Activated effector memory CD4-positive, alpha-beta T cell treated with Interleukin-2 at 50 U/mL for 16 hours (primary cell): ENCODE results near the gene NFAM1.

Experiments
- DNase-seq: peaks from one replicate; pipeline ENCODE4 v3.0.0-alpha.2; 2020

Gene NFAM1, protein sequence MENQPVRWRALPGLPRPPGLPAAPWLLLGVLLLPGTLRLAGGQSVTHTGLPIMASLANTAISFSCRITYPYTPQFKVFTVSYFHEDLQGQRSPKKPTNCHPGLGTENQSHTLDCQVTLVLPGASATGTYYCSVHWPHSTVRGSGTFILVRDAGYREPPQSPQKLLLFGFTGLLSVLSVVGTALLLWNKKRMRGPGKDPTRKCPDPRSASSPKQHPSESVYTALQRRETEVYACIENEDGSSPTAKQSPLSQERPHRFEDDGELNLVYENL

DNA sequence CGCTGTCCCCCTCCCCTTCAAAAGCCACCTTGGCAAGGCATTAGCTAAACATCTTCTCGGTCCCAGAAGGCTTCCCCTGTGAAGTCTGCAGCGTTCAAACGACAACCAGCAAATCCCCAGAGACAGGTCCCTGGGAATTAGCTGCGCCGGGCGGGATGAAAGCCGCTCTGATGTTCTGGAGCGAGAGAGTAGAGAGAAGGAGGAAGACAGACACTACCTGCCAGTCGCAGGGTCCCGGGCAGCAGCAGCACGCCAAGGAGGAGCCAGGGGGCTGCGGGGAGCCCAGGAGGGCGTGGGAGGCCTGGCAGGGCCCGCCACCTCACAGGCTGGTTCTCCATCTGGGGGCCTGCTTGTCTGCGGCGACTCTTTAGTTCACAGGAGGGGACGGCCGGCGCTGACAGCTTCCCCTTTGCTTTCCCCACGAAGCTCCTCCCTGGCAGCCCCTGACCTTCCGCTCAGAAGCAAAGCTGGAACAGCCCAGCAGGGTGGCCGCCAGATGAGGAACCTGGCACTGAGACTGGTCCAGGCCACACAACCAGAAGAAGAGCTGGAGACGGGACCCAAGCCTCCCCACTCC lies at the start of gene NFAM1:
NFAM1 (minus strand) TSS at position 384 of the 577 bp plus-strand sequence; CDS start at position 338, 46 bp downstream.
- DNase-seq, result no peak

DNA sequence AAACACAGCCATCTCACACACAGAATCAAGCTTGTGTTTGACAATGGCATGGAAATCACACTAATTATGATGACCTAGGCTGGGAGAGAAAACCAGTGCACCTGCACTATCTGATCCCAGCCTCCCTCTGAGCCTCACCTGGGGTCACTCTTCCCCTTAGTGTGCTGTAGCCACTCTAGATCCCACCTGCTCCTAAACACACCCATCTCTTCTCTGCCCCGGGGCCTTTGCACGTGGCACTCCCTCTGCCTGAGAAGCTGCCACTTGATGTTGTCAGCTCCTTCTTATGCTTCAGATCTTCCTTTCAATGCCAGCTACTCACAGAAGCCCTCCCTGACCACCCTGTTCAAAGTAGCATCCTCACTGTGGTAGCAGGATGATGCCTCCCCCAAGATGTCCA lies 42.9 kb upstream of the NFAM1 start:
- DNase-seq, result no peak

DNA sequence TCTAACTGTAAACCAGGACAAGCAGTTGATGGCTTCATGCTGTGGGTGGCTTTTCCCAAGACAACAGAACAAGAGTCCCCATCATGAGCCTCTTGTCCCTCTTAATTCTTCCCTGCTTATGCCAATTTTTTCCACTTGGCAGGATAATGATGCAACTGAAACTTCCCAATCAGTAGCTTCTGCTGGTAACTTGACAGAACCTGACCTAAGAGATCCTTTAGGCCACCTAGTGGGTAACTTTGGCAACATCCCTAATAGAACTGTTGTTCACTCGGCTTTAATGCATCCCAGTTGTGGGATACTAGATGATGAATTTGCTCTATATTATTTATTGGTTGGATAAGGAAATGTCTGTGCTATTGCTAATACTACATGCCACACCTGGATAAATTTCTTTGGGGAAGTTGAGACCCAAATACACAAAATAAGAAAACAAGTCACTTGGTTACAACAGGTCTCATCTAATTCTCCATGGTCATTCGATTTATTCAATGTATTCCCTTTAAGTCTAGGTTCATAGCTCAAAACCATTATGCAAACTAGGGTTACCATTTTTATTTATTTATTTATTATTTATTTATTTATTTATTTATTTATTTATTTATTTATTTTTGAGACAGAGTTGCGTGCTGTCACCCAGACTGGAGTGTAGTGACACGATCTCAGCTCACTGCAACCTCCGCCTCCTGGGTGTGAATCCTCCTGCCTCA lies 41.4 kb upstream of the NFAM1 start:
- DNase-seq, result no peak

DNA sequence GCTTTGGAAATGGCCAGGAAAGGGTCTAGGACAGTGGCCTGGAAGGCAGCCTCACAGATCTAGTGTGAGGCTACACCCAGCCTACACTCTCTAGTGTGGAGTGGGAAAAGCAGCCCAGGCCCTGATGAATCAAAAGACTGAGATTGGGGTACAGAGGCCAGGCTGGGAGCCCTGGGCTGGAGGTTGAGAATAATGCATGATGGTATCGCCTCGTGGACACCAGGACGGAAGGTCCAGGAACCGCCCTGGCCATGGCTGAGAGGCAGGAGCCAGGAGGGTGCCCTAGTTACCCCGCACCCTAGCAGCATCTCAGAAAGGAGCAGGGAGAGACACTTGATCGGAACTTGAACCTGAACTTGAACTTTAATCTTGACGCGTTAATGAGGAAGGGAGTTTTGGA lies 40.5 kb upstream of the NFAM1 start:
- no peak for DNase-seq

DNA sequence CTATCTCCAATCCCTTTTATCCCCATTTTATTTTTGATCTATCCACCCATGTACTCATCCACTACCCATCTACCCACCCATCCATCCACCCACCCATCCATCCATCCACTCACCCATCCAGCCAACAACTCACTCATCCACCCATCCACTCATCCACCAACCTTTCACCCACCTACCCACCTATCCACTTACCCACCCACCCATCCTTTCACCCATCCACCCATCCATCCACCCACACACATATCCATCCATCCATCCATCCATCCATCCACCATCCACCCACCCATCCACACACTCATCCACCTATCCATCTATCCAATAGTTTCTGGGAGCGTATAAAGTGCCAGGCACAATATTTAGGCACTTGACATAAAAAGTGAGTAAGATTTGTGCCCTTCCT lies 39.2 kb upstream of the NFAM1 start:
- DNase-seq, result no peak

DNA sequence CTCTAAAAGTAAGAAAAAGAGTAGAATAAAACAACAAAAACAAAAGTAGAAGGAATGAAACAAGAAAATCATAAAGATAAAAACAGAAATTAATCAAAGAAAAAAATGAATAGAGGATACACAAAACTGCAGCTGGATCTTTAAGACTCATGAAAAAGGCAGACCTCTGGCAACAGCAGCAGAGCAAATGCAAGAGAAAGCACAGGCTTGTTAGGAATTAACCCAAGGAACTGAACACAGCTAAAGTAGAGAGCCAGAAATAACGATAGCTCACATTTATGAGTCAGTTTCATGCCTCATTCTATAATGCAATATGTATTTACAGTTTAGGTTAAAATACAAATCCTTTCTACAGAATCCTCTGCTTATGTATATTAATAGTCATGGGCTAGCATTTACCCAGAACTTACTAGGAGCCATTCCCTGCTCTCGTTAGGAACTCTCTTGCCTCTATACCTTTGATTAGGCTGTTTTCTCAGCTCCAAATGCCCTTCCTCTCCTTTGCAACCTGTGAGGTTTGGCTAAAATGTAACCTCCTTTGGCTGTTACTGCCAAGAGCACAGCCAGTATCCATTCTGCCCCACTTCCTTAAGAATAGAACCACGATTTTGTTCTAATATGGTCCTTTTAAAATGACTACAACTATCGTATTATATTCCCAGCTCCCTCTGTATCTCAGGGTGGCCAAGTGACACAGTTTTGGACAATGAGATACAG lies 38.3 kb upstream of the NFAM1 start:
- DNase-seq, result no peak

DNA sequence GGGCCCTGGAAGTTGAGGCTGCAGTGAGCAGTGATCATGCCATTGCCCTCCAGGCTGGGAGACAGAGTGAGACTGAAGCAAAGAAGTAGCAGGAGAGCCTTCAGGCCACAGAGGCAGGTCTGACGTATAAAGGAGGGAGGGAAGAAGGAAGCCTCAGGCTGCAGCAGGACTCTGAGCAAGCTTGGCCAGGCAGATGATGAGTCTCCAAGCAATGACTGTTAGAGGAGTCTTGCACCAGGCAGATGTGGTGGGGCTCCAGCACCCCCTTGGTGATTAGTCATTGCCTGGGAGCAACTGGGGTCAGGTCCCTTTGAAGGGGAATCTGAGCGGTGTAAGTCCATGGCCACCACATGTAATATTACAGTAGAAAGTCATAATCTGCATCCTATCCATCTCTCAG lies 36.6 kb upstream of the NFAM1 start:
- no peak for DNase-seq

DNA sequence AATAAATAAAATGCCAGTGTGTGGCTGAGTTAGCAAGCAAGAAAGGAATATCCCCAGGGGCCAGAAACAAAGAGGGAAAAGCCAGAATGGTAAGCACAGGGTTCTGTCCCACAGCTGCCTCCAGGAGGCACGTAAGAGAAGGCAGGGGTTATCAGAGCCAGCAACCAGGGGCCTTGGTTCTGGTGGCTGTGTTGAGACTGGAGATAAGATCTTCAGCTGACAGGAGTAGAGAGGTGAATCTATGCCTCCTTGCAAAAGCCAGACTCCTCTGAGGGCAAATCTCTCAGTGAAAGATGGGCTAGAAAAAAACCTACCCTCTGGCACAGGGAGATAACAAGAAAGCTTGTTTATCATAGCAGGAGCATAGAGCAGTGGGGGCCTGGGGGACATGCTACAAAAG lies 29.8 kb upstream of the NFAM1 start:
- DNase-seq, result no peak

DNA sequence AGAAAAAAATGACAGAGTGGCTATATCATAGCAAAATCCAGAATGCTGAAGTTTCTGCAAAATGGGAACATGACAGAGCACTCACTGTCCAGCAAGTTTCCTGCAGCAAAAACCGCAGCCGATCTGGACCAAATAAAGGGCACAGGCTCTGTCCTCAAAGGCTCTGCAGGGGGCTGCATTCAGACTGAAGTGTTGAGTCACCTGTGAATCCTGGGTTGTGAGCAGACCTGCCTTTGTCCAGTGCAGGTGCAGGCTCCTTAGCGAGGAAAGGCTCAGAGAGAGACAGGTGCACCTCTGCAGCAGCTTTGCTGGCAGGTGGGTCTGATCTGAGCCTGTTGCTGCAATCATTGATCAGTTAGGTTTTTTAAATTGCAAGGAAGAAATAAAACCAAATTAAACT lies 29.3 kb upstream of the NFAM1 start:
- DNase-seq, result no peak

DNA sequence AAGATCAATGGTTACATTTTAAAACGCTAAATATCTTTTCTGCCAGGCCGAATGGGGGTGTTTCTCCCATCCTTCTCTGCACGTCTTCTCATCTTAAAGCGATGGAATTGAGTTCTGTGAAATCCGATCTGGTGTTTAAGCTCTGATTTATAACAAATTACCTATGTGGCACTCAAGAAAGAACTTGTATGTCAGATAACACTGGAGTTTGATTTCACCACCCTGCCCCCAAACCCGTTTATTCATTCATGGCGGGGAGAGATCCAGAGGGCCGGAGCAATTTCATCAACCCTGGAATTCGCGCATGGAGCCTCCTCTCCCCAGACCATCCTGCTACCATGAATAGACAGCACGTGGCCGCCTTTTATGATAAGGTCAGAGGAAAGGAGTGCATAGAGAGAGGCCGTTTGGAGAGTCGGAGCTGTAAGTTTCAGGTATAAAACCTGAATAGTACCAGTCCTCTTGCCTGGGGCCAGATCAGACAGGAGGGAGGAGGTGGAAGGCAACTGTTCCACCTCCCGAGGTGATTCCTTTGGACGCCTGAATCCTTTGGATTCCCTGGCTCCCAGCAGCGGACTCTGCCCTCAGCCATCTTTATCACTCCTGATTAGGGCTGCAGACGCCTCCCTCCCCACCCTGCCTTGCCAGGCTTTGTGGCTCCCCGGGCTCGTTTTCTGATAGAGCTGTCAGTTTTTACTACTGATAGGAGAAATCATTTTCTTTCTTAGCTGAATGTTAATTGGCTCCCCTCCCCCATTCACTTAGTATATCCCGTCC lies 27.3 kb upstream of the NFAM1 start:
- no peak for DNase-seq

DNA sequence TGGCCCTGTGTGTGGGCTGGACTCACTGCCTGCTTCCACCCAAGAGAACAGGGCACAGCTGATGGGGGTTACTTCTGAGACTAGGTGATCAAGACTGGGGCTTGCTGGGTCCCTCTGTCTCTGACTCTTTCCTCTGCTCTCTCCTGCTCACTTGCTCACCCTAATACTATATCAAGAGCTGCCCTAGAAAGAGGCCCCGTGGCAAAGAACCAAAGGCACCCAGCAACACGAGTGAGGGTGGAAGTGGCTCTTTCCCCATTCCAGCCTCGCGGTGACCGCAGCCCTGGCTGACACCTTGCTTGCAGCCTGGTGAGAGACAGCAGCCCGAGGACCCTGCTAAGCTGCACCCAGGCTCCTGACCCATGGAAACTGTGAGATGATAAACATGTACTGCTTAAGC lies 20.7 kb upstream of the NFAM1 start:
- DNase-seq, result no peak

DNA sequence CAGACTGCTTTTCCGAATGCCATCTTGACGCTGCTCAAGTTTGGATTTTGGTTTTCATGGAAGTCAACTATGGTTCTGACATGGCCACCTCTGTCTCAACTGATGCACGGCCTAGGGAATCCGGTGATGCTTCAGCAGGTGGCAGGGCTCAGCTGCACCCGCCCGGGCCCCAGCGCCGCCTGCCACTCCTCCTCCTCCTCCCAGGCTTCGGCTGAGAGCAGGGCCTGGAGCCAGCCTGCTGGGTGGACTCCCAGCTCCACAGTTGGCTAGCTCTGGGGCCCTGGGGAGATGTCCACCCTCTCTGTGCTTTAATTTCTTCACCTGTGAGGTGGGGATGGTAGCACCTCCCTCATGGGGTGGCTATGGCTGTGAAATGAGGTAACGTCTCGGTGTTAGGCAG lies 20.3 kb upstream of the NFAM1 start:
- DNase-seq, result no peak

DNA sequence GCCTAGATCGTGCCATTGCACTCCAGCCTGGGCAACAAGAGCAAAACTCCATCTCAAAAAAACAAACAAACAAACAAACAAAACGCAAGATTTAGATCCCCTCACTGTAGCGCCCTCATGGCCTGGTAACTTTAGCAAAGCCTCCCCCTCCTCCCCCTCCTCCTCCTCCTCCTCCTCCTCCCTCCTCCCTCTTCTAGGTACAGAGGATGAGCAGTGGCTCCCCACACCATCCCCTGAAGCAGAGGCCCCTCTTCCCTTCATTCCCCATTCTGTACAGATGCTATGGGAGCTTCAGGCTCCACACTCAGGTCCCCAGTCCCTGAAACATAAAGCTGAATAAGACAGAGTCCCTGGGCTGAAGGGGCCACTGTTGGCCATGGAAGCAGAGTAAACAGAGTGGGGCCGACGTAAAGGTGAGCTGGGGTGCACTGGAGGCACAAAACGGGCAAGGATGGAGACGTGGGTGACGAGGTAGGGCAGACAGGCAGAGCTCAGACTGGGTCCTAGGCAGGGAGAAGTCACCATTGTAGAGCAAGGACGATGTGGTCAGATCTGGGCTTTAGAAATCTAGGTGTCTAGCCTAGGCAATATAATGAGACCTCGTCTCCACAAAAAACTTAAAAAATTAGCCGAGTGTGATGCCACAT lies 19.4 kb upstream of the NFAM1 start:
- DNase-seq, result no peak

DNA sequence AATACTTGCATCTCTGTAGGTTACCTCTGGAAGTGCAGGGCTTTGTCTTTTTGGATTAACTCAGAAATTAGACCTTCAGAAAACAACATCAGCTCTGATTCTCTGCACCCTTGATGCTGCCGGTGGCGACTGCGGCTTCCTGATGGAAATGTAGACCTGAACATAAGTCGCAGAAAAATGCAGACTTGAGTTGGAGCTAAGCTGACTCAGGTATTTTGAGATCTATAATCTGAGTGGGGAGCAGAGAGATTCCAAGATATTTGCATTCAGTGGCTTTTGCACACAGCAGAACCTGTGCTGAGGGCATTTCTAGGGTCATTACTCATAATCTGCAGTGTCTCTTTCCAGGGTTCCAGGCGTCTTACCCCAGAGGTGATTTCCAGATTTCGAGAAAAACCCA lies 18.7 kb upstream of the NFAM1 start:
- DNase-seq, result no peak

DNA sequence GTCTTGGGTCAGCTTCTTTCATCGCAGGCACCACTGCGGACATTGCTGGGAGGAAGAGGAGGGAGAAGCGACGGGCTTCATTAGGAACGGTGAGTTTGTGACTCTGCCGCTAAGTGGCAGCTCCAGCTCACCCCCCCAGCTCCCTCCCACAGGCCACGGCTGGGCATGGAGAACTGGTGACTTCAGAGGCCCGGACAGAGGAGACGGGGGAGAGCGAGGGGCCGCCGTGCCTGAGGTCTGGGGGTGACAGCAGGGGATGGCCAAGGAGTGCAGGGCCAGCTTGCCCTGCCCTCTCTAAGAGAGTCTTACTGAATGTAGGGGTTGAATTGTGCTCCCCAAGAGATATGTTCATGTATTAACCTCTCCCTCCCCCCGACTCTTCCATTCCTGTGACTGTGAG lies 13.9 kb upstream of the NFAM1 start:
- no peak for DNase-seq

DNA sequence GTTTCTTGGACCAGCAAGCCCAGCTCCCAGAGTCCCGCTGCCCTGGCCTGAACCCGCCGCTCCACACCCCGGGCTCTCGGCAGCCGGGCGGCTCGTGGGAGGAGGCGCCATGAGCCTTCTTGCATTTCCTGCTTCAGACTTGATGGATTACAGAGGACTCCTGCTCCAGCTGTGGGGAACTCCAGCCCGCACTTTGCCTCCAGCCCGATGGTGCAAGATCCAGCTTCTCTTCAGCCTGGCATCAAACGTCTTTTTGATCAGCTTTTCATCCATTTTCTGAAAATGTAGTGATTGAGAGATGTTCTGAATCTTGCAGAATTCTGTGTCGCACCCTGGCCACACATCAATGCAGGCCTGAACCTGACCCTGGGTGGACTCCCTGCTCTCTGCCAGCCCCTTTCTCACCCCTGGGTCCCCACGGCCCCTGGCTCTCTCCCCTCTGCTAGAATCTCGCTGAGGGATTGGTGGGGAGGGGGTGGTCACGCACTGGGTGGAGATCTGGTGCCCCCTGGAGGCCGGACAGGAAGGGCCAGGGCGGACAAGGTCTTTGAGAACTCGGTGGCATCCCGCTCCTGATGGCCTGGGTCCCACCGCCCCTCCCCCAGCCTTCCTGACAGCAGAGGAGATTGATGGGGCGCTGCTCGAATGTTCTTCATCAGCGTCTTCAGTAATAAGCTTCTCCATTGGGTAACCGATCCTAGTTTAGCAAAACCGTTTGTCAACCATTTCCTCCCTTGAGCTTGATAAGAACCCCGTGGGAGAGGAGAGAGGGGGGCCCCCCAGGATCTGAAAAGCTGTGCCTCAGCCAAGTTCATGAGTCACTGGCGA lies 12.1 kb upstream of the NFAM1 start:
- DNase-seq, result peak; percentile 79

DNA sequence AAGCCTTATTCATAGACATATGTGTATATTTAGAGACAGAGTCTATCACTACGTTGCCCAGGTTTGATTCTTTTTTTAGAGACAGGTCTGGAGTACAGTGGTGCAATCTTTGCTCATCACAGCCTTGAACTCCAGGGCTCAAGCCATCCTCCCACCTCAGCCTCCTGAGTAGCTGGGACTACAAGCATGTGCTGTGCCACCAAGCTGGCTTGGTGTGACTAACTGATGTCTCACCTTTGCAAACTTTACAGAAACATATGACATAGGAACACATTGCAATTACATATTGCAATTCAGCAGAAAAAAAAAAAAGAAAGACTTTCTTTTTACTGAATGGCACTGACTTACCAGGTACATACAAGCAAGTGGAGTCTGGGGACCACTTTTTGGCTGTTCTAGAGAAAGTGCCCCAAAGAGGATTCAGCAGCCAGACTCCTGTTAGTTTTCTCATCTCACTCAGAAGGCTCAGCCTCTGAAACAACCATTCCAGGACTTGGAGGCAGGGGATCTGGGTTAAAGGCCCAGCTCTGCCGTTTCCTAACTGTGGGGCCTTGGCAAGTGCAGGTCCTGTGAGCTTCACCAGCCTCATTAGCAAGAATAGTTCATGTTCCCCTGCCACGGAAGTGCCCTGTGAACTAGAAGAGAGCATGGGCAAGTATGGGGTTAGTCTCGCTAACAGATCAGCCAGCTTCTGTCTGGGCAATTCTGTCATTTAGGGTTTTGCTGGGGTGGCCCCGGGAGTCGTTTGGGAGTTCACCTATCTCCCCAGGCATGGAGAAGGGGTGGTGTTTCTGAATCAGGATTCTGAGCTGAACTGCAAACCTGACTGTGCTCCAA lies 11.3 kb upstream of the NFAM1 start:
- DNase-seq, result peak; percentile 14

DNA sequence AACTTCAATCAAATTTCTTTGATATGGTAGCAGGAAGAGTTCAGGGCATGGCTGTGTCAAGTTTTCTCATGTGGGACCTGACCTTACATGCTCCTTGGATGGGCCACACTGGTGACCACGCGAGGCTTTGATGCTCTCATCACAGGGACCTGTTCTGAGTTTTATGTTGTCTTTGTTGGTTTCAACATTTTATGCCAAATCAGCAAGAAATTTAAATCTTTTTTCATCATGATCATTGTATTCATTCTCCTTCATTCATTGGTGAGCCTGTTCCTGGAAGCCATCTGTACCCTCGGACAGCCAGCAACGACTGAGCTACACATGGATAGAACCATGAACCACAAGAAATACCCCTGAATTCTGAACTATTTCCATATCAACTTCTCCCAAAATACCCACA lies 10.5 kb upstream of the NFAM1 start:
- DNase-seq, result no peak

DNA sequence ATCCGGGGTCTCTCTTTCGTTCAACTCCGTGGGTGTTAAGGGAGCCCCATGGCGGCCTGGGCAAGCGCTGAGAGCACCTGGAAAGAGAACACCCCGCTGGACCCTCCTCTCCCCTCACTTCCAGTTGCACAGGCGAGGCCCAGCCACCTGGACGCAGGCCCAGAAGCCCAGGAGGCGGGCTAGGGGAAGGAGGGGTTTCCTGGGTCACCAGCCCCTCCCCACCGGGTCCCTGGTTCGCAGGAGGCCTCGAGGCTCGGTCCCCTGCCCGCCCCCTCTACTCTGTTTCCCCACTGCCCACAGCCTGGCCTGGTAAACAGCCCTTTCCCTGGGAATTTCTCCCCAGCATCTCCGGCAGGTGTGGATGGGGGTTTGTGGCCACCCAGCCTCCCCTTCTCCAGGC lies 8.5 kb upstream of the NFAM1 start:
- no peak for DNase-seq

DNA sequence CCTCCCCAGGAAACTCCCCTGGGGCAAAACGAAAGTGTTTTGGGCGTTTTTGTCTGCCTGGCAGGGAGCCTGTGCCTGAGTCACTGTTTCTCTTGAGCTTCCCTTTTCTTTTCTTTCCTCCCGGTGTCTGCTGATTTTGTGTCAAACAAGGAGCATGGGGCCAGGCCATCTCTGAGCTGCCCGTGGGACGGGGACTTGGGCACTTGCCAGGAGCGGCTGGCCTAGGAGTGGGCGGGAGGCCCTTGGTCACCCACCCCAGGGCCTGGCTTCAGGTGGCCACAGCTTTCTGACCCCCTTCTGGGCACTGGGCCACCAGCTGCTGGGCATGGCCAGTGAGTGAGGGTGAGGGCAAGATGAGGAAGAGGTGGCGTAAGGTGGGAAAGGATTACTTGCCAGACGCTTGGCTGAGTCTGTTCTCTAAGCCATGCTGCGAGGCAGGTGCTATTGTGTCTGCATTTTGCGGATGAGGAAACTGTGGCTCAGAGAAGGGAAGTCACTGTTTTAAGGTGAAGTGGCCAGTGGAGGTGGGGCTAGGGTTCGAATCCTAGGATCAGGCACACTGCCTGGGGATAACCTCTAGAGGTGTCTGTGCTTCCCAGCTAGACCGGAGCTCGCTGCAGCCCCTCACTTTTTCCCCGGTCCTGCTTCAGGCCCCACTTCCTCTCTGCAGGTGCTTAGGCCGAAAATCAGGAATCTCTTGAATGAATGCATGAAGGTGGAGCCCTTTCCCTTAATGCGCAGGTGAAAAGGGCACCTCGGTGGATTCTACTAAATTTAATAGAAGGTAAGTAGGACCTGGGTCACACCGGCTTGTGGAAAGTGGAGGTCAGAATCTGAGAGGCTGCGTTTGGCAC lies 7.8 kb upstream of the NFAM1 start:
- no peak for DNase-seq
